Embryonic facial prominence (tissue), 1 donor: ENCODE data around the gene SKI.

Experiments used
- DNase-seq: peaks from one replicate; pipeline ENCODE4 v3.0.0-alpha.2; 2016; ENCODE audit errors: extremely low spot score

SKI gene

GRCh38 chr1:2194319-2194897 lies 33.7 kb upstream of the SKI start, which contains the start of gene FAAP20:
Gene FAAP20 (minus strand): TSS chr1:2194772. CDS start chr1:2194749, 23 bp downstream.
- no peak for DNase-seq

- DNase-seq, result peak; percentile 64
These were observed 33.0 kb upstream of the SKI start for GRCh38 chr1:2194898-2195673.

GRCh38 chr1:2195785-2196184 lies 32.3 kb upstream of the SKI start:
- no peak for DNase-seq

- no peak for DNase-seq
These were observed 31.0 kb upstream of the SKI start for GRCh38 chr1:2196901-2197638.

GRCh38 chr1:2197707-2198165 lies 30.4 kb upstream of the SKI start:
- no peak for DNase-seq

GRCh38 chr1:2198571-2198970 lies 29.5 kb upstream of the SKI start:
- no peak for DNase-seq

- DNase-seq, result no peak
These were observed 28.9 kb upstream of the SKI start for GRCh38 chr1:2199042-2199810.

- DNase-seq, result no peak
These were observed 27.7 kb upstream of the SKI start for GRCh38 chr1:2200308-2200943.

GRCh38 chr1:2201062-2201461 lies 27.1 kb upstream of the SKI start:
- no peak for DNase-seq

GRCh38 chr1:2202008-2202575 lies 26.0 kb upstream of the SKI start:
- DNase-seq, result no peak

- DNase-seq, result no peak
These were observed 25.1 kb upstream of the SKI start for GRCh38 chr1:2202843-2203601.

- no peak for DNase-seq
These were observed 24.3 kb upstream of the SKI start for GRCh38 chr1:2203671-2204414.

- DNase-seq, result no peak
These were observed 23.5 kb upstream of the SKI start for GRCh38 chr1:2204415-2205190.

GRCh38 chr1:2205191-2205952 lies 22.7 kb upstream of the SKI start:
- peak; percentile 87 for DNase-seq

GRCh38 chr1:2206813-2207487 lies 21.2 kb upstream of the SKI start:
- DNase-seq, result no peak

GRCh38 chr1:2208309-2209239 lies 19.5 kb upstream of the SKI start:
- no peak for DNase-seq
